H7 (cell line): Measurements from ENCODE around the gene EEF1AKMT1. TPM values are rescaled to one million over a fixed set of nuclear protein-coding genes. Genes with fewer than 3 reads are reported as not detected.

ENCODE experiments used
- DNase-seq: peaks from one replicate; pipeline ENCODE4 v3.0.0; 2012
- H3K27me3 ChIP-seq: 2 replicates; pipeline ENCODE4 v1.6.0; 2011; ENCODE audit warnings: mild to moderate bottlenecking, low read length; ENCODE audit not compliant: control insufficient read depth, insufficient read depth
- H3K36me3 ChIP-seq: replicated peaks from 2 replicates; pipeline ENCODE4 v1.5.1; 2011; ENCODE audit warnings: low read length; ENCODE audit not compliant: control insufficient read depth, insufficient read depth
- H3K4me3 ChIP-seq: 2 replicates; pipeline ENCODE4 v1.5.1; 2011; ENCODE audit warnings: low read depth, mild to moderate bottlenecking, control low read depth, low read length, moderate library complexity; ENCODE audit not compliant: insufficient read depth
- total RNA-seq: library from RNA; depleted of rRNA; stranded (reverse); fragments of >200 nt; shearing (Covaris generic); gene quantifications from 2 replicates; pipeline ENCODE4 v1.2.3, GENCODE V29; 2014; rRNA removed

The EEF1AKMT1 gene
- 0.96 and 2.6 TPM in 2 replicates for total RNA-seq

GRCh38 chr13:20773194-20774080 is at the start of gene EEF1AKMT1:
Gene EEF1AKMT1, minus strand, starts transcription at chr13:20773961. Its CDS starts 16,363 bp downstream, at chr13:20757598.
- peak; percentile 94 for DNase-seq
- Histone ChIP-seq H3K36me3 (no peaks in the 10 kb centered on the region), H3K4me3 (peak within 1 kb of the TSS; percentile 73), H3K27me3 (no peaks in the 10 kb centered on the region)

GRCh38 chr13:20823071-20823470 is 49.3 kb upstream of the EEF1AKMT1 start:
- DNase-seq = no peak
- no peaks in the 10 kb centered on the region; the same call in 1 of the 2 replicates for H3K36me3 ChIP-seq
- H3K27me3 ChIP-seq = no peaks in the 10 kb centered on the region
- no peak overlapping the region for H3K4me3 ChIP-seq

GRCh38 chr13:20822406-20822805 is 48.6 kb upstream of the EEF1AKMT1 start:
- Histone ChIP-seq H3K27me3 (no peaks in the 10 kb centered on the region), H3K4me3 (no peak overlapping the region), H3K36me3 (no peaks in the 10 kb centered on the region; the same call in 1 of the 2 replicates)
- no peak for DNase-seq

GRCh38 chr13:20819715-20820114 is 46.0 kb upstream of the EEF1AKMT1 start:
- DNase-seq = no peak
- Histone ChIP-seq H3K27me3 (no peaks in the 10 kb centered on the region), H3K4me3 (no peak overlapping the region), H3K36me3 (no peaks in the 10 kb centered on the region; the same call in 1 of the 2 replicates)

- no peak for DNase-seq
- no peaks in the 10 kb centered on the region; the same call in 1 of the 2 replicates for H3K36me3 ChIP-seq
- H3K4me3 ChIP-seq = no peak overlapping the region
- no peaks in the 10 kb centered on the region for H3K27me3 ChIP-seq
Observed at GRCh38 chr13:20815464-20815863, 41.7 kb upstream of the EEF1AKMT1 start.

- Histone ChIP-seq H3K27me3 (no peaks in the 10 kb centered on the region), H3K4me3 (no peak overlapping the region), H3K36me3 (no peaks in the 10 kb centered on the region; the same call in 1 of the 2 replicates)
- no peak for DNase-seq
Observed at GRCh38 chr13:20814224-20814910, 40.6 kb upstream of the EEF1AKMT1 start.

- no peak overlapping the region for H3K4me3 ChIP-seq
- peaks cover 6% of the 10 kb centered on the region for H3K36me3 ChIP-seq
- no peaks in the 10 kb centered on the region for H3K27me3 ChIP-seq
- no peak for DNase-seq
Observed at GRCh38 chr13:20812890-20813289, 39.1 kb upstream of the EEF1AKMT1 start.

GRCh38 chr13:20810808-20811207 is 37.0 kb upstream of the EEF1AKMT1 start:
- DNase-seq = no peak
- H3K27me3 ChIP-seq = no peaks in the 10 kb centered on the region
- peaks cover 6% of the 10 kb centered on the region for H3K36me3 ChIP-seq
- no peak overlapping the region for H3K4me3 ChIP-seq

- DNase-seq = no peak
- Histone ChIP-seq H3K27me3 (no peaks in the 10 kb centered on the region), H3K4me3 (no peak overlapping the region), H3K36me3 (peaks cover 6% of the 10 kb centered on the region)
Observed at GRCh38 chr13:20808874-20809273, 35.1 kb upstream of the EEF1AKMT1 start.

GRCh38 chr13:20803180-20803965 is 29.6 kb upstream of the EEF1AKMT1 start:
- no peak overlapping the region for H3K4me3 ChIP-seq
- peaks cover 3% of the 10 kb centered on the region for H3K36me3 ChIP-seq
- H3K27me3 ChIP-seq = no peaks in the 10 kb centered on the region
- DNase-seq = no peak

GRCh38 chr13:20801707-20802106 is 27.9 kb upstream of the EEF1AKMT1 start:
- Histone ChIP-seq H3K4me3 (no peak overlapping the region), H3K36me3 (peaks cover 5% of the 10 kb centered on the region; the same call in 1 of the 2 replicates), H3K27me3 (no peaks in the 10 kb centered on the region)
- no peak for DNase-seq

GRCh38 chr13:20799726-20800416 is 26.1 kb upstream of the EEF1AKMT1 start:
- H3K4me3 ChIP-seq = no peak overlapping the region
- H3K36me3 ChIP-seq = peaks cover 13% of the 10 kb centered on the region
- no peaks in the 10 kb centered on the region for H3K27me3 ChIP-seq
- DNase-seq = no peak

- Histone ChIP-seq H3K36me3 (peaks cover 13% of the 10 kb centered on the region), H3K27me3 (no peaks in the 10 kb centered on the region), H3K4me3 (no peak overlapping the region)
- DNase-seq = no peak
Observed at GRCh38 chr13:20798027-20798426, 24.3 kb upstream of the EEF1AKMT1 start.
